A549 (cell line): Measurements from ENCODE around the gene MEI1.

Source experiments
- CEBPB ChIP-seq, 2 experiments: fragments of >200 bp in 1 of 2; sonication (Bioruptor Twin) in 1 of 2; formaldehyde crosslinking in 1 of 2; IDR thresholded peaks; 2 replicates each; pipeline ENCODE4 v1.6.1; 2012 to 2016
- CHD2 ChIP-seq: fragments of 150-350 bp; IDR thresholded peaks from 2 replicates; pipeline ENCODE4 v1.6.1; 2014; ENCODE audit warnings: low read length; ENCODE audit not compliant: partially characterized antibody
- CTCF ChIP-seq: fragments of >200 bp; sonication (Bioruptor Twin); formaldehyde crosslinking; IDR thresholded peaks from 3 replicates; pipeline ENCODE4 v1.5.1; 2016
- ESRRA ChIP-seq: fragments of 150-350 bp; IDR thresholded peaks from 2 replicates; pipeline ENCODE4 v1.6.1; 2014; ENCODE audit warnings: mild to moderate bottlenecking, low read length, borderline replicate concordance
- MAZ ChIP-seq: fragments of 150-350 bp; IDR thresholded peaks from 2 replicates; pipeline ENCODE4 v1.6.1; 2014; ENCODE audit warnings: antibody characterized with exemption, low read depth, low read length, borderline replicate concordance
- POLR2A ChIP-seq: IDR thresholded peaks from 2 replicates; pipeline ENCODE4 v1.6.1; 2012; ENCODE audit warnings: mild to moderate bottlenecking, low read length
- POLR2AphosphoS2 ChIP-seq: conservative IDR thresholded peaks from 2 replicates; pipeline ENCODE4 v1.6.1; 2012; ENCODE audit warnings: low read length, improper control_type of control experiment, inconsistent platforms
- RAD21 ChIP-seq, 2 experiments: fragments of >200 bp in 1 of 2; sonication (Bioruptor Twin) in 1 of 2; formaldehyde crosslinking in 1 of 2; IDR thresholded peaks in 1 of 2; conservative IDR thresholded peaks in 1 of 2; 2 replicates in 1 of 2; 3 replicates in 1 of 2; pipeline ENCODE4 v1.6.1; 2012 to 2018; ENCODE audit warnings: inconsistent platforms in 1 of 2
- SMC3 ChIP-seq: fragments of >200 bp; sonication (Bioruptor Twin); formaldehyde crosslinking; IDR thresholded peaks from 3 replicates; pipeline ENCODE4 v1.6.1; 2018; ENCODE audit warnings: inconsistent platforms
- ZSCAN20 ChIP-seq: fragments of 250-450 bp; sonication (Bioruptor Pico); IDR thresholded peaks from 2 replicates; pipeline ENCODE4 v1.8.0; 2022; ENCODE audit warnings: mild to moderate bottlenecking, moderate library complexity

- TF ChIP-seq CTCF, result no peak
- no peak for TF ChIP-seq CEBPB (IDR thresholded peaks at IDR 0.05)
- no peak for TF ChIP-seq MAZ
- no peak for TF ChIP-seq RAD21 (conservative IDR thresholded peaks at IDR 0.05 in 1 of 2, IDR thresholded peaks at IDR 0.05 in 1 of 2)
- no peak for TF ChIP-seq POLR2A
- TF ChIP-seq ZSCAN20 (CRISPR knock-in tag), result no peak
- TF ChIP-seq ESRRA, result no peak
- no peak for TF ChIP-seq POLR2AphosphoS2
- no peak for TF ChIP-seq SMC3
- no peak for TF ChIP-seq CHD2
Measured at GRCh38 chr22:41709341-41709740, 10.0 kb downstream of the MEI1 start.
